K562 (cell line): ENCODE measurements around the gene LRRTM4. TPM values are rescaled to one million over a fixed set of nuclear protein-coding genes. Genes with fewer than 3 reads are reported as not detected.

Experiments used
- ETV1 ChIP-seq: fragments of 450-650 bp; conservative IDR thresholded peaks from 2 replicates; pipeline ENCODE4 v1.6.1; 2016; ENCODE audit warnings: missing genetic modification characterization, control low read depth, low read depth, missing compliant biosample characterization
- GTF2F1 ChIP-seq: IDR thresholded peaks from 2 replicates; pipeline ENCODE4 v1.6.1; 2011; ENCODE audit warnings: low read depth, low read length, improper control_type of control experiment
- L3MBTL2 ChIP-seq: fragments of 450-650 bp; IDR thresholded peaks from 2 replicates; pipeline ENCODE4 v1.6.1; 2016; ENCODE audit warnings: mild to moderate bottlenecking, moderate library complexity
- NCOA2 ChIP-seq, 2 experiments: fragments of 450-650 bp; IDR thresholded peaks; 2 replicates each; pipeline ENCODE4 v1.6.1; 2018; ENCODE audit warnings: mild to moderate bottlenecking in 2 of 2, moderate library complexity in 1 of 2; ENCODE audit not compliant: partially characterized antibody in 2 of 2
- RBM17 ChIP-seq: fragments of 200-400 bp; formaldehyde crosslinking; IDR thresholded peaks from 2 replicates; pipeline ENCODE4 v1.6.1; 2017; ENCODE audit warnings: low read depth, mild to moderate bottlenecking, low read length, borderline replicate concordance
- SRSF7 ChIP-seq: fragments of 200-400 bp; formaldehyde crosslinking; optimal IDR thresholded peaks from 2 replicates; pipeline ENCODE3; 2017; ENCODE audit warnings: mild to moderate bottlenecking, low read depth, low read length
- YY1 ChIP-seq, 3 experiments: IDR thresholded peaks; 2 replicates each; pipeline ENCODE4 v1.6.1; 2011; ENCODE audit warnings: low read length in 2 of 3, mild to moderate bottlenecking in 2 of 3, moderate library complexity in 2 of 3, borderline replicate concordance in 1 of 3, control low read depth in 1 of 3, low read depth in 1 of 3; ENCODE audit not compliant: insufficient read depth in 3 of 3, insufficient replicate concordance in 2 of 3, control insufficient read depth in 1 of 3, insufficient read length in 1 of 3; ENCODE audit errors: extremely low read depth in 1 of 3
- polyA plus RNA-seq, 8 experiments: library from polyadenylated mRNA; depleted of rRNA in 4 of 8; stranded (reverse) in 5 of 8; unstranded in 3 of 8; fragments of >200 nt; fragmentation: Nextera tagmentation in 2 of 8; fragmentation: Illumina TruSeq in 1 of 8; extraction: Ambion mirVana in 2 of 8; extraction: Trizol in 1 of 8; gene quantifications; 2 replicates each; pipeline versions ENCODE4 v1.2.1 to v1.2.3, GENCODE V29; 2011 to 2014; ENCODE audit warnings: inconsistent platforms in 1 of 8, missing spikeins in 1 of 8
- total RNA-seq, 7 experiments: library from RNA; depleted of rRNA in 6 of 7; stranded (reverse); fragments of >200 nt in 6 of 7; fragmentation: Illumina TruSeq in 2 of 7; extraction: Trizol in 2 of 7; gene quantifications; 2 replicates each; pipeline versions ENCODE4 v1.2.1 to v1.2.3, GENCODE V29; 2011 to 2021; ENCODE audit warnings: low replicate concordance in 1 of 7
- TF ChIP-seq, protein P1 (sequence below): fragments of 450-650 bp; IDR thresholded peaks from 2 replicates; pipeline ENCODE4 v1.6.1; 2016; ENCODE audit warnings: antibody characterized with exemption
- TF ChIP-seq, protein P2 (sequence below): fragments of 250-450 bp; sonication (Bioruptor Pico); IDR thresholded peaks from 2 replicates; pipeline ENCODE4 v1.4.0; 2020

LRRTM4 gene
- total and polyA plus RNA-seq, 9 of the 15 experiments (the other 6 are each of a cell fraction or from before 2014, with no cell fraction given) = 0.04 TPM; not detected in 6

DNA sequence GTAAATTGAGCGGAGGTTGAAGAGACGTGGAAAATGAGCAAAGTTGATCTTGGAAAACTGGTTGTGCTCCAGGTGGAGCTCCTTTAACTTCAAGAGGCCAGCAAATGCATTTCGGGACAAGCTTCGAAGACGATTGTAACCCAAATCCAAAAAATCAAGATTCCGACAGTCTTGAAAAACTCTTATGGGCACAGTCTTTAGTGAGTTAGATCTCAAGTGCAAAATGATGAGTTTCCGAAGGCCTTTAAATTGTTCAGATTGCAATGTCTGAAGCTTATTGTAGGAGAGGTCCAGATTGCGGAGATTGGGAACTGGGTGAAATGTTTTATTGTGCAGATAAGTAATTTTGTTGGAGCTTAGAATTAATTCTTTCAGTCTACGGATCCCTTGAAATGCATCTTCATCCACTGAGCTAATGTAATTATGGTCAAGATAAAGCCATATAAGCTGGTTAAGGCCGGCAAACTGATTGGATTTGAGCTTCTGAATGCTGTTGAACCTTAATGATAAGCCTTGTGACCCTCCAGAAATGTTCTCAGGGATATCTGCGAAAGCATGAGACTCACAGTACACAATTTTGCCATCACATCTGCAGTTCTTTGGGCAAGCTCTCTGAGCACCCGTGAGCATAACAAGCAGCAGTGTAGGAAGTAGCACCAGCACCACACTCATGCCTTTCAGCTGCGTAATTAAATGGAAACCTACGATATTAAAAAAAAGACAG, 2.9 kb downstream of the LRRTM4 start (continued):
- TF ChIP-seq, protein P1, sequence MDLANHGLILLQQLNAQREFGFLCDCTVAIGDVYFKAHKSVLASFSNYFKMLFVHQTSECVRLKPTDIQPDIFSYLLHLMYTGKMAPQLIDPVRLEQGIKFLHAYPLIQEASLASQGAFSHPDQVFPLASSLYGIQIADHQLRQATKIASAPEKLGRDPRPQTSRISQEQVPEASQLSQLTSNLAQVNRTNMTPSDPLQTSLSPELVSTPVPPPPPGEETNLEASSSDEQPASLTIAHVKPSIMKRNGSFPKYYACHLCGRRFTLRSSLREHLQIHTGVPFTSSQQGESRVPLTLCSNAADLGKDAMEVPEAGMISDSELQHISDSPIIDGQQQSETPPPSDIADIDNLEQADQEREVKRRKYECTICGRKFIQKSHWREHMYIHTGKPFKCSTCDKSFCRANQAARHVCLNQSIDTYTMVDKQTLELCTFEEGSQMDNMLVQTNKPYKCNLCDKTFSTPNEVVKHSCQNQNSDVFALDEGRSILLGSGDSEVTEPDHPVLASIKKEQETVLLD = no peak
- no peak for TF ChIP-seq GTF2F1
- TF ChIP-seq NCOA2 (IDR thresholded peaks at IDR 0.05; ENCODE audit: partially characterized antibody in 2 of 2) = no peak
- TF ChIP-seq SRSF7 = no peak
- no peak for TF ChIP-seq L3MBTL2
- TF ChIP-seq, protein P2, sequence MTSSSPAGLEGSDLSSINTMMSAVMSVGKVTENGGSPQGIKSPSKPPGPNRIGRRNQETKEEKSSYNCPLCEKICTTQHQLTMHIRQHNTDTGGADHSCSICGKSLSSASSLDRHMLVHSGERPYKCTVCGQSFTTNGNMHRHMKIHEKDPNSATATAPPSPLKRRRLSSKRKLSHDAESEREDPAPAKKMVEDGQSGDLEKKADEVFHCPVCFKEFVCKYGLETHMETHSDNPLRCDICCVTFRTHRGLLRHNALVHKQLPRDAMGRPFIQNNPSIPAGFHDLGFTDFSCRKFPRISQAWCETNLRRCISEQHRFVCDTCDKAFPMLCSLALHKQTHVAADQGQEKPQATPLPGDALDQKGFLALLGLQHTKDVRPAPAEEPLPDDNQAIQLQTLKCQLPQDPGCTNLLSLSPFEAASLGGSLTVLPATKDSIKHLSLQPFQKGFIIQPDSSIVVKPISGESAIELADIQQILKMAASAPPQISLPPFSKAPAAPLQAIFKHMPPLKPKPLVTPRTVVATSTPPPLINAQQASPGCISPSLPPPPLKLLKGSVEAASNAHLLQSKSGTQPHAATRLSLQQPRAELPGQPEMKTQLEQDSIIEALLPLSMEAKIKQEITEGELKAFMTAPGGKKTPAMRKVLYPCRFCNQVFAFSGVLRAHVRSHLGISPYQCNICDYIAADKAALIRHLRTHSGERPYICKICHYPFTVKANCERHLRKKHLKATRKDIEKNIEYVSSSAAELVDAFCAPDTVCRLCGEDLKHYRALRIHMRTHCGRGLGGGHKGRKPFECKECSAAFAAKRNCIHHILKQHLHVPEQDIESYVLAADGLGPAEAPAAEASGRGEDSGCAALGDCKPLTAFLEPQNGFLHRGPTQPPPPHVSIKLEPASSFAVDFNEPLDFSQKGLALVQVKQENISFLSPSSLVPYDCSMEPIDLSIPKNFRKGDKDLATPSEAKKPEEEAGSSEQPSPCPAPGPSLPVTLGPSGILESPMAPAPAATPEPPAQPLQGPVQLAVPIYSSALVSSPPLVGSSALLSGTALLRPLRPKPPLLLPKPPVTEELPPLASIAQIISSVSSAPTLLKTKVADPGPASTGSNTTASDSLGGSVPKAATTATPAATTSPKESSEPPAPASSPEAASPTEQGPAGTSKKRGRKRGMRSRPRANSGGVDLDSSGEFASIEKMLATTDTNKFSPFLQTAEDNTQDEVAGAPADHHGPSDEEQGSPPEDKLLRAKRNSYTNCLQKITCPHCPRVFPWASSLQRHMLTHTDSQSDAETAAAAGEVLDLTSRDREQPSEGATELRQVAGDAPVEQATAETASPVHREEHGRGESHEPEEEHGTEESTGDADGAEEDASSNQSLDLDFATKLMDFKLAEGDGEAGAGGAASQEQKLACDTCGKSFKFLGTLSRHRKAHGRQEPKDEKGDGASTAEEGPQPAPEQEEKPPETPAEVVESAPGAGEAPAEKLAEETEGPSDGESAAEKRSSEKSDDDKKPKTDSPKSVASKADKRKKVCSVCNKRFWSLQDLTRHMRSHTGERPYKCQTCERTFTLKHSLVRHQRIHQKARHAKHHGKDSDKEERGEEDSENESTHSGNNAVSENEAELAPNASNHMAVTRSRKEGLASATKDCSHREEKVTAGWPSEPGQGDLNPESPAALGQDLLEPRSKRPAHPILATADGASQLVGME = no peak
- TF ChIP-seq RBM17 = no peak
- TF ChIP-seq ETV1 (tag) = no peak
- TF ChIP-seq YY1 (IDR thresholded peaks at IDR 0.05; ENCODE audit: borderline replicate concordance in 1 of 3, control insufficient read depth in 1 of 3, extremely low read depth in 1 of 3, insufficient read depth in 3 of 3, insufficient read length in 1 of 3, insufficient replicate concordance in 2 of 3, low read depth in 1 of 3, low read length in 2 of 3) = no peak
- TF ChIP-seq, all 486 proteins: peak for 0
